ENCODE measurements around the gene NIPAL3.

The NIPAL3 gene

GRCh38 chr1:24476571-24476970 lies 61.0 kb downstream of the NIPAL3 start:
- Histone ChIP-seq H2AK5ac (ENCODE audit: low read length) (no peak overlapping the region), H3K79me2 (ENCODE audit: control insufficient read depth, insufficient read depth, low read length) (no peaks in the 10 kb centered on the region), H3K27ac (ENCODE audit: low read depth, low read length) (no peak overlapping the region), H3K79me1 (ENCODE audit: low read length) (no peaks in the 10 kb centered on the region), H3K4me2 (ENCODE audit: low read length) (no peak overlapping the region), H3K4me1 (ENCODE audit: control insufficient read depth, low read depth, low read length) (peaks cover 2% of the 10 kb centered on the region), H3K36me3 (ENCODE audit: control insufficient read depth, insufficient read depth, low read length) (no peaks in the 10 kb centered on the region), H2BK120ac (ENCODE audit: low read depth, low read length) (no peak overlapping the region), H4K5ac (ENCODE audit: low read length) (no peak overlapping the region), H3K4ac (ENCODE audit: low read depth, low read length) (no peak overlapping the region), H3K9ac (ENCODE audit: low read length) (no peak overlapping the region), H3K23ac (ENCODE audit: low read length) (no peak overlapping the region), H3K56ac (ENCODE audit: low read length) (no peak overlapping the region), H3K27me3 (ENCODE audit: insufficient read depth, low read length, poor library complexity) (no peaks in the 10 kb centered on the region), H2BK5ac (ENCODE audit: low read length) (no peak overlapping the region), H3K4me3 (ENCODE audit: low read length) (no peak overlapping the region), H3K18ac (ENCODE audit: low read length) (no peak overlapping the region), H4K8ac (ENCODE audit: low read depth, low read length) (no peak overlapping the region), H2BK15ac (replicated peaks; ENCODE audit: low read depth) (no peak overlapping the region)
- DNase-seq: no peak
- WGBS (ENCODE audit: extremely low coverage, insufficient coverage, low lambda C conversion rate): no CpG with 5 or more reads among the region's 2 CpGs

- Histone ChIP-seq H4K8ac (ENCODE audit: low read depth, low read length) (no peak overlapping the region), H3K4me2 (ENCODE audit: low read length) (no peak overlapping the region), H3K18ac (ENCODE audit: low read length) (no peak overlapping the region), H3K56ac (ENCODE audit: low read length) (no peak overlapping the region), H3K27me3 (ENCODE audit: insufficient read depth, low read length, poor library complexity) (no peaks in the 10 kb centered on the region), H4K5ac (ENCODE audit: low read length) (no peak overlapping the region), H3K79me2 (ENCODE audit: control insufficient read depth, insufficient read depth, low read length) (no peaks in the 10 kb centered on the region), H3K23ac (ENCODE audit: low read length) (no peak overlapping the region), H3K27ac (ENCODE audit: low read depth, low read length) (no peak overlapping the region), H3K36me3 (ENCODE audit: control insufficient read depth, insufficient read depth, low read length) (no peaks in the 10 kb centered on the region), H2AK5ac (ENCODE audit: low read length) (no peak overlapping the region), H3K79me1 (ENCODE audit: low read length) (no peaks in the 10 kb centered on the region), H3K4me1 (ENCODE audit: control insufficient read depth, low read depth, low read length) (peaks cover 2% of the 10 kb centered on the region), H2BK15ac (replicated peaks; ENCODE audit: low read depth) (no peak overlapping the region), H3K9ac (ENCODE audit: low read length) (no peak overlapping the region), H2BK5ac (ENCODE audit: low read length) (no peak overlapping the region), H3K4me3 (ENCODE audit: low read length) (no peak overlapping the region), H3K4ac (ENCODE audit: low read depth, low read length) (no peak overlapping the region), H2BK120ac (ENCODE audit: low read depth, low read length) (no peak overlapping the region)
- no peak for DNase-seq
- no CpG with 5 or more reads among the region's 4 CpGs for WGBS (ENCODE audit: extremely low coverage, insufficient coverage, low lambda C conversion rate)
Measured at GRCh38 chr1:24477309-24477708, 61.7 kb downstream of the NIPAL3 start.

GRCh38 chr1:24481101-24481500 lies 65.5 kb downstream of the NIPAL3 start:
- no CpG with 5 or more reads among the region's 2 CpGs for WGBS (ENCODE audit: extremely low coverage, insufficient coverage, low lambda C conversion rate)
- no peak overlapping the region for H4K5ac ChIP-seq (ENCODE audit: low read length)

GRCh38 chr1:24481843-24482610 lies 66.4 kb downstream of the NIPAL3 start:
- Histone ChIP-seq H3K9ac (ENCODE audit: low read length) (no peak overlapping the region), H2BK120ac (ENCODE audit: low read depth, low read length) (no peak overlapping the region), H3K4me1 (ENCODE audit: control insufficient read depth, low read depth, low read length) (peaks cover 2% of the 10 kb centered on the region), H3K56ac (ENCODE audit: low read length) (no peak overlapping the region), H3K27ac (ENCODE audit: low read depth, low read length) (no peak overlapping the region), H3K79me1 (ENCODE audit: low read length) (no peaks in the 10 kb centered on the region), H3K4me3 (ENCODE audit: low read length) (no peak overlapping the region), H3K4ac (ENCODE audit: low read depth, low read length) (no peak overlapping the region), H4K5ac (ENCODE audit: low read length) (no peak overlapping the region), H3K27me3 (ENCODE audit: insufficient read depth, low read length, poor library complexity) (no peaks in the 10 kb centered on the region), H2BK5ac (ENCODE audit: low read length) (no peak overlapping the region), H2BK15ac (replicated peaks; ENCODE audit: low read depth) (no peak overlapping the region), H3K23ac (ENCODE audit: low read length) (no peak overlapping the region), H4K8ac (ENCODE audit: low read depth, low read length) (no peak overlapping the region), H2AK5ac (ENCODE audit: low read length) (no peak overlapping the region), H3K18ac (ENCODE audit: low read length) (no peak overlapping the region), H3K36me3 (ENCODE audit: control insufficient read depth, insufficient read depth, low read length) (no peaks in the 10 kb centered on the region), H3K79me2 (ENCODE audit: control insufficient read depth, insufficient read depth, low read length) (no peaks in the 10 kb centered on the region), H3K4me2 (ENCODE audit: low read length) (no peak overlapping the region)
- WGBS (ENCODE audit: extremely low coverage, insufficient coverage, low lambda C conversion rate): no CpG with 5 or more reads among the region's 16 CpGs
- DNase-seq: no peak

More at GRCh38 chr1:24481101-24481500, 65.5 kb downstream of the NIPAL3 start:
- peak overlapping the region; percentile 11 for H2BK5ac ChIP-seq (ENCODE audit: low read length)
- H3K27ac ChIP-seq (ENCODE audit: low read depth, low read length): no peak overlapping the region
- no peaks in the 10 kb centered on the region for H3K27me3 ChIP-seq (ENCODE audit: insufficient read depth, low read length, poor library complexity)
- no peak overlapping the region for H3K4me2 ChIP-seq (ENCODE audit: low read length)
- peak overlapping the region; percentile 58 for H3K56ac ChIP-seq (ENCODE audit: low read length)
- no peaks in the 10 kb centered on the region for H3K36me3 ChIP-seq (ENCODE audit: control insufficient read depth, insufficient read depth, low read length)
- H2AK5ac ChIP-seq (ENCODE audit: low read length): no peak overlapping the region
- no peak overlapping the region for H2BK15ac ChIP-seq (replicated peaks; ENCODE audit: low read depth)
- H3K18ac ChIP-seq (ENCODE audit: low read length): no peak overlapping the region
- peaks cover 2% of the 10 kb centered on the region for H3K4me1 ChIP-seq (ENCODE audit: control insufficient read depth, low read depth, low read length)
- H4K8ac ChIP-seq (ENCODE audit: low read depth, low read length): no peak overlapping the region
- H3K79me1 ChIP-seq (ENCODE audit: low read length): no peaks in the 10 kb centered on the region
- no peak overlapping the region for H2BK120ac ChIP-seq (ENCODE audit: low read depth, low read length)
- H3K9ac ChIP-seq (ENCODE audit: low read length): no peak overlapping the region
- H3K79me2 ChIP-seq (ENCODE audit: control insufficient read depth, insufficient read depth, low read length): no peaks in the 10 kb centered on the region
- H3K4me3 ChIP-seq (ENCODE audit: low read length): no peak overlapping the region
- peak; percentile 42 for DNase-seq
- no peak overlapping the region for H3K4ac ChIP-seq (ENCODE audit: low read depth, low read length)
- no peak overlapping the region for H3K23ac ChIP-seq (ENCODE audit: low read length)

- Histone ChIP-seq H3K4me2 (ENCODE audit: low read length) (no peak overlapping the region), H3K4me1 (ENCODE audit: control insufficient read depth, low read depth, low read length) (peaks cover 2% of the 10 kb centered on the region), H2BK15ac (replicated peaks; ENCODE audit: low read depth) (no peak overlapping the region), H2BK5ac (ENCODE audit: low read length) (no peak overlapping the region), H2BK120ac (ENCODE audit: low read depth, low read length) (no peak overlapping the region), H4K5ac (ENCODE audit: low read length) (no peak overlapping the region), H3K4ac (ENCODE audit: low read depth, low read length) (no peak overlapping the region), H2AK5ac (ENCODE audit: low read length) (no peak overlapping the region), H3K9ac (ENCODE audit: low read length) (no peak overlapping the region), H3K27ac (ENCODE audit: low read depth, low read length) (no peak overlapping the region), H3K56ac (ENCODE audit: low read length) (no peak overlapping the region), H3K79me1 (ENCODE audit: low read length) (no peaks in the 10 kb centered on the region), H4K8ac (ENCODE audit: low read depth, low read length) (no peak overlapping the region), H3K23ac (ENCODE audit: low read length) (no peak overlapping the region), H3K4me3 (ENCODE audit: low read length) (no peak overlapping the region), H3K27me3 (ENCODE audit: insufficient read depth, low read length, poor library complexity) (no peaks in the 10 kb centered on the region), H3K79me2 (ENCODE audit: control insufficient read depth, insufficient read depth, low read length) (no peaks in the 10 kb centered on the region), H3K36me3 (ENCODE audit: control insufficient read depth, insufficient read depth, low read length) (no peaks in the 10 kb centered on the region), H3K18ac (ENCODE audit: low read length) (no peak overlapping the region)
- no peak for DNase-seq
- WGBS (ENCODE audit: extremely low coverage, insufficient coverage, low lambda C conversion rate): no CpG with 5 or more reads among the region's 5 CpGs
Measured at GRCh38 chr1:24483441-24483840, 67.8 kb downstream of the NIPAL3 start.

- WGBS (ENCODE audit: extremely low coverage, insufficient coverage, low lambda C conversion rate): no CpG with 5 or more reads among the region's 4 CpGs
- Histone ChIP-seq H4K5ac (ENCODE audit: low read length) (no peak overlapping the region), H3K79me2 (ENCODE audit: control insufficient read depth, insufficient read depth, low read length) (no peaks in the 10 kb centered on the region), H3K36me3 (ENCODE audit: control insufficient read depth, insufficient read depth, low read length) (no peaks in the 10 kb centered on the region), H2BK120ac (ENCODE audit: low read depth, low read length) (no peak overlapping the region), H3K4me1 (ENCODE audit: control insufficient read depth, low read depth, low read length) (peaks cover 2% of the 10 kb centered on the region), H3K4ac (ENCODE audit: low read depth, low read length) (no peak overlapping the region), H3K18ac (ENCODE audit: low read length) (no peak overlapping the region), H3K27me3 (ENCODE audit: insufficient read depth, low read length, poor library complexity) (no peaks in the 10 kb centered on the region), H2BK15ac (replicated peaks; ENCODE audit: low read depth) (no peak overlapping the region), H3K79me1 (ENCODE audit: low read length) (no peaks in the 10 kb centered on the region), H2BK5ac (ENCODE audit: low read length) (no peak overlapping the region), H3K9ac (ENCODE audit: low read length) (no peak overlapping the region), H4K8ac (ENCODE audit: low read depth, low read length) (no peak overlapping the region), H3K4me2 (ENCODE audit: low read length) (no peak overlapping the region), H3K27ac (ENCODE audit: low read depth, low read length) (no peak overlapping the region), H3K4me3 (ENCODE audit: low read length) (no peak overlapping the region), H3K23ac (ENCODE audit: low read length) (no peak overlapping the region), H2AK5ac (ENCODE audit: low read length) (no peak overlapping the region), H3K56ac (ENCODE audit: low read length) (no peak overlapping the region)
- DNase-seq: peak; percentile 51
Measured at GRCh38 chr1:24484199-24484598, 68.6 kb downstream of the NIPAL3 start.
